HEK293T (cell line): Measurements from ENCODE around the gene PREX1.
"Not testable (repeated sequence)": the region's sequence is repeated elsewhere in the genome, so short reads cannot be mapped to it uniquely, and the experiment has no call there.

Source experiments
- CTCF ChIA-PET: fragments of 350-600 bp; formaldehyde crosslinking; extraction: SDS; loops from one replicate; lab custom pipeline; 2021; ENCODE audit warnings: antibody characterized with exemption, inconsistent platforms; lab: Yijun Ruan, JAX
- POLR2A ChIA-PET: fragments of 350-600 bp; formaldehyde crosslinking; extraction: SDS; loops from one replicate; lab custom pipeline; 2020; ENCODE audit warnings: antibody characterized with exemption, inconsistent platforms; lab: Yijun Ruan, JAX
- DNase-seq: peaks from one replicate; pipeline ENCODE4 v3.0.0; 2012; ENCODE audit warnings: mixed read lengths; ENCODE audit errors: extremely low spot score
- ARNT ChIP-seq: fragments of 450-650 bp; IDR thresholded peaks from 2 replicates; pipeline ENCODE4 v1.6.1; 2017; ENCODE audit warnings: mild to moderate bottlenecking
- BHLHE40 ChIP-seq: fragments of 450-650 bp; IDR thresholded peaks from 2 replicates; pipeline ENCODE4 v1.6.1; 2016; ENCODE audit warnings: mild to moderate bottlenecking, moderate library complexity, borderline replicate concordance
- CTBP1 ChIP-seq: fragments of 450-650 bp; IDR thresholded peaks from 2 replicates; pipeline ENCODE4 v1.6.1; 2016; ENCODE audit warnings: borderline replicate concordance
- ELF4 ChIP-seq: fragments of 450-650 bp; IDR thresholded peaks from 2 replicates; pipeline ENCODE4 v1.6.1; 2017; ENCODE audit warnings: antibody characterized with exemption
- FOXA1 ChIP-seq: fragments of 450-650 bp; IDR thresholded peaks from 2 replicates; pipeline ENCODE4 v1.6.1; 2016; ENCODE audit warnings: mild to moderate bottlenecking
- FOXK2 ChIP-seq: fragments of 450-650 bp; IDR thresholded peaks from 2 replicates; pipeline ENCODE4 v1.6.1; 2016; ENCODE audit warnings: mild to moderate bottlenecking
- FOXM1 ChIP-seq: fragments of 450-650 bp; IDR thresholded peaks from 2 replicates; pipeline ENCODE4 v1.6.1; 2017; ENCODE audit warnings: mild to moderate bottlenecking, borderline replicate concordance
- HDGF ChIP-seq: fragments of 450-650 bp; IDR thresholded peaks from 2 replicates; pipeline ENCODE4 v1.6.1; 2017; ENCODE audit warnings: antibody characterized with exemption, borderline replicate concordance
- L3MBTL2 ChIP-seq: fragments of 450-650 bp; conservative IDR thresholded peaks from 2 replicates; pipeline ENCODE4 v1.6.1; 2016; ENCODE audit warnings: mild to moderate bottlenecking
- LEF1 ChIP-seq: fragments of 450-650 bp; IDR thresholded peaks from 2 replicates; pipeline ENCODE4 v1.6.1; 2017; ENCODE audit warnings: mild to moderate bottlenecking, borderline replicate concordance
- NFRKB ChIP-seq: fragments of 450-650 bp; IDR thresholded peaks from 2 replicates; pipeline ENCODE4 v1.6.1; 2016; ENCODE audit warnings: mild to moderate bottlenecking, moderate library complexity
- SP1 ChIP-seq: fragments of 450-650 bp; IDR thresholded peaks from 2 replicates; pipeline ENCODE4 v1.6.1; 2017
- SUZ12 ChIP-seq: fragments of 450-650 bp; IDR thresholded peaks from 2 replicates; pipeline ENCODE4 v1.6.1; 2016; ENCODE audit warnings: mild to moderate bottlenecking
- TARDBP ChIP-seq: fragments of 450-650 bp; IDR thresholded peaks from 2 replicates; pipeline ENCODE4 v1.6.1; 2016
- ZNF384 ChIP-seq: fragments of 450-650 bp; IDR thresholded peaks from 2 replicates; pipeline ENCODE4 v1.6.1; 2016
- TF ChIP-seq, protein P1 (sequence below): fragments of 450-650 bp; IDR thresholded peaks from 2 replicates; pipeline ENCODE4 v1.6.1; 2016

The PREX1 gene

DNA sequence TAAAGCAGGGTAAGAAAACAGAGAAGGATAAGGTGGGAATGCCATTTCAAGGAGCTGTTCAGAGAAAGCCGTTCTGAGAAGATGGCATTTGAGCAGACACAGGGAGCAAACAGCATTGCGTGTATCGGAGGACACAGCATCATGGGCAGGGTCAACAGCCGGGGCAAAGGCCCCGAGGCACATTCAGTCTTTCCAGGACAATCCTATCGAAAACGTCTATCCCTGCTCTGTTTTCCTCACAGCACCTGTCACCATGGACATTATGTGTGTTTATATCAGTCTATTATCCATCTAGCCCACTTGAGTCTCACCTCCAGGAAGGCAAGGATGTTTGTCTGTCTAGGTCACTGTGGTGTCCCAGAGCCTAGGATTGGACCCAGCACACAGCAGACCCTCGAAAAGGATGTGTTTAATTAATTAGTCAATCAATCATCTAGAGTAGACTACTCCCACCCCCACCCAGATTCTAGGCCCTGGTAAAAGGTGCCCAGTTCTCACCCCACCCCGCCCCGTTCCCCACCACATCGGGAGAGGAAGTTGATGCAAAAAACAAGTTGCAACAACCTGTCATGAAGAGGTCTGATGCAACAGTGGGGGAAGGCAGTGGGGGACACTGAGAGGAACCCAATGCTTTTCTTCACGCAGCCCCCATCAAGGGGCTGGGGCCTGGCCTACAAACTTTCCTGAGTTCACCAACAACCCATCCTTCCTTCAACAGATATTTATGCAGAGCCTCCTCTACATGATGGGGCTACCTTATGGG is 66.6 kb downstream of the PREX1 start:
- POLR2A ChIA-PET = no interaction called here
- TF ChIP-seq ARNT (no peak), TARDBP (no peak), L3MBTL2 (no peak), LEF1 (no peak), SUZ12 (no peak), FOXA1 (no peak), FOXK2 (no peak), SP1 (no peak), ZNF384 (no peak), NFRKB (no peak), HDGF (no peak)
- TF ChIP-seq, protein P1, sequence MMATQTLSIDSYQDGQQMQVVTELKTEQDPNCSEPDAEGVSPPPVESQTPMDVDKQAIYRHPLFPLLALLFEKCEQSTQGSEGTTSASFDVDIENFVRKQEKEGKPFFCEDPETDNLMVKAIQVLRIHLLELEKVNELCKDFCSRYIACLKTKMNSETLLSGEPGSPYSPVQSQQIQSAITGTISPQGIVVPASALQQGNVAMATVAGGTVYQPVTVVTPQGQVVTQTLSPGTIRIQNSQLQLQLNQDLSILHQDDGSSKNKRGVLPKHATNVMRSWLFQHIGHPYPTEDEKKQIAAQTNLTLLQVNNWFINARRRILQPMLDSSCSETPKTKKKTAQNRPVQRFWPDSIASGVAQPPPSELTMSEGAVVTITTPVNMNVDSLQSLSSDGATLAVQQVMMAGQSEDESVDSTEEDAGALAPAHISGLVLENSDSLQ = no peak
- CTCF ChIA-PET = no interaction called here
- no peak for DNase-seq

DNA sequence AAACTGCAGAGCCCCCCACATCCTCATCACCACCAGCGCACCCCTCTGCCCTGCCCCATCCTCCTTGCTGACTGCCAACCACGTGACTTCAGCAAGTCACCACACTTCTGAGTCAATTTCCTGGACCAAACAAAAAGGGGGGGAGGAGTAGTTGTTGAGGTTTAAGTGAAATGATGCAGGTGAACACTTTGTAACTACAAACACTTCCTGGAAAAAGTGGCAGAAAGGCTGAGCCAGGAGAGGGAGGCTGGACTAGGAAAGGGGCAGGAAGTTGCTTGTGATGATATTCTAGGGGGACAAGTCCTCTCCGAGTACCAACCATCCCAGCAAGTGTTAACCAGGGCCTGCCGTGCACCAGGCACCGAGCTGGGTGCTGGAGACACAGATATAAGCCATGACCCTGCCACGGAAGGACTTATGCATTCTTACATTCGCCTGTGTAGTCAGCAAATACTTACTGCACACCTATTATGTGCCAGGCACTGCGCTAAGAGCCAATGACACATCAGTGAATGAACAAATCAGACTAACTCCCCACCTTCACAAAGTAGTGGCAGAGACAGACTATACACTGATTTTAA is 67.3 kb downstream of the PREX1 start:
- ChIA-PET CTCF (no interaction called here), POLR2A (no interaction called here)
- DNase-seq = no peak
- TF ChIP-seq CTBP1 (no peak), NFRKB (no peak)

DNA sequence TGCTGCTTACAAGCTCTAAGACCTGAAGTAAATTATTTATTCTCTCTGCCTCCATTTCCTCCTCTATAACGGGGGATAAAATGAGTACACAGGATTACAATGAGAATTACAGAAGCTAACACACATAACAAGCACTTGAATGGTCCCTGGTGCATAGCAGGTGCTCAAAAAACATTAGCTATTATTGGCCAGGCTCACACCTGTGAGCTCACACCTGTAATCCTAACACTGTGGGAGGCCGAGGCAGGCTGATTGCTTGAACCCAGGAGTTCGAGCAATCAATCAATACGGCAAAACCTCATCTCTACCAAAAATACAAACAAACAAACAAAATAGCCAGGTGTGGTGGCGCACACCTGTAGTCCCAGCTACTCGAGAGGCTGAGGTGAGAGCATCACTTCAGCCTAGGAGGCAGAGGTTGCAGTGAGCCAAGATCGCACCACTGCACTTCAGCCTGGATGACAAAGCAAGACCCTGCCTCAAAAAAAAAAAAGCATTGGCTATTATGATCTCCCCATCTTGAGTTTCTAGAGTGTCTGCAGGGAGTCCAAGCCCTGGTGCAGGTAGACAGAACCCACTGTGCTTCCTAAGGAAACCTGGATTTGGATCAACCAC is 68.1 kb downstream of the PREX1 start:
- ChIA-PET CTCF (no interaction called here), POLR2A (no interaction called here)
- no peak for DNase-seq
- TF ChIP-seq TARDBP (no peak), NFRKB (no peak), SUZ12 (no peak), HDGF (no peak), L3MBTL2 (no peak), FOXK2 (no peak), BHLHE40 (no peak), SP1 (no peak)

DNA sequence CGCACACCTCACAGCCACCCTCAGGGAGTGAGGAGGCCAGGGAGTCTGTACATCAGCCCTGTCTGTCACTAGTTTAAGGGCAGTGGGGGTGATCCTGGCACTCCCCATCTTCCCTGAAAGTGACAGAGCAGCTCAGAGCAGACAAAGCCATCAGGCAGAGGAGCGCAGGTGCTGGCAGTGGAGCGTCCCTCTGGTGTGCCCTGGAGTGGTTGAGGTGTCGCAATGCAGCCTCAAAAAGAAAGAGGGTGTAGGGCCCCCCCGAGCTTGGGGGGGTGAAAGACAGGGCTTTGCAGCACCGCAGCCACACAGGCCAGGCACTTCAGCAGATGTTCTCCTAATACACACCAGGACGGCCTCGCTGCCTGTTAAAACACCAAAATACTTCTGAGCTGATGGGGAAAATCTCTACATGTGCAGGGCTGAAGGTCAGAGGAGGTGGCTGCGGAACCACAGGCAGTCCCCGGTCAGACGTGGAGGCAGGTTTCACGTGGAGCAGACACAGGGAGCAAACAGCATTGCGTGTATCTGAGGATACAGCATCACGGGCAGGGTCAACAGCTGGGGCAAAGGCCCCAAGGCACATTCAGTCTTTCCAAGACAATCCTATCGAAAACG is 69.5 kb downstream of the PREX1 start:
- CTCF ChIA-PET = no interaction called here
- POLR2A ChIA-PET = no interaction called here
- no peak for DNase-seq
- no peak for TF ChIP-seq TARDBP
- TF ChIP-seq, protein P1 = no peak
- no peak for TF ChIP-seq ZNF384
- no peak for TF ChIP-seq FOXA1
- TF ChIP-seq BHLHE40 = no peak
- no peak for TF ChIP-seq ELF4
- TF ChIP-seq CTBP1 = no peak
- no peak for TF ChIP-seq FOXK2
- TF ChIP-seq SP1 = no peak
- no peak for TF ChIP-seq HDGF
- no peak for TF ChIP-seq ARNT

DNA sequence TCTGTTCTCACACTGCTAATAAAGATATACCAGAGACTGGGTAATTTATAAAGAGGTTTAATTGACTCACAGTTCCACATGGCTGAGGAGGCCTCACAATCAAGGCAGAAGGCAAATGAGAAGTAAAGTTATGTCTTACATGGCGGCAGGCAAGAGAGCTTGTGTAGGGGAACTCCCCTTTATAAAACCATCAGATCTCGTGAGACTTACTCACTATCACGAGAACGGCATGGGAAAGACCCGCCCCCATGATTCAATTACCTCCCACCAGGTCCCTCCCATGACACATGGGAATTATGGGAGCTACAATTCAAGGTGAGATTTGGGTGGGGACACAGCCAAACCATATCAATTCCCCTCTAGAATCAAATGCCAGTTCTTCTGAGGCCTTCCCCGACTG is 71.0 kb downstream of the PREX1 start:
- POLR2A ChIA-PET, CTCF ChIA-PET, DNase-seq: not testable (repeated sequence)

DNA sequence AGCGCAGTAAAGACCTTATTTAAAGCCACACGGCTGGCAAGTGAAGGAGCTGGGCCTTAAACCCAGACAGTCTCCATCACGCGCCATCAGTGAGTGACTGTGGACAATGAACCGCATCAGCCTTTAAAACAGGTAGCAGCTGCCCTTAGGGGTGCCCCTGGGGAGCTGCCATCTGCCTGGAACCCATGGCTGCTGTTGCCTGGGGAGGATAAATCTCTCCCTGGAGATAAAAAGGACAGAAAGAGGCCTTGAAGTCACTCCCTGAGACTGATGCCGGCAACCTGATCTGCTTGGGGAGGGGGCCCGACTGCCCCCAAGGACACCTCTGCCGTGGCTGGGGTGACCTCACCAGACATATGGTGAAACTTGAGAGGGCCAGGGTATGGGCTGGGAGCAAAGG is 73.5 kb downstream of the PREX1 start:
- POLR2A ChIA-PET = no interaction called here
- no peak for DNase-seq
- CTCF ChIA-PET = interaction anchor here (0.5 kb wide), 1 partner anchor 24 kb away, joined by 3 read pairs; no protein-coding TSS in a partner anchor
- TF ChIP-seq BHLHE40 (no peak), CTBP1 (no peak), LEF1 (no peak), TARDBP (no peak), ELF4 (no peak), FOXM1 (no peak), ZNF384 (no peak), ARNT (no peak), FOXA1 (no peak), SUZ12 (no peak), HDGF (no peak), SP1 (no peak)
- TF ChIP-seq, protein P1 = no peak
